ENCODE measurements around the gene CDKL5.
"Not testable (repeated sequence)": the region's sequence is repeated elsewhere in the genome, so short reads cannot be mapped to it uniquely, and the experiment has no call there.

CDKL5 gene

DNA sequence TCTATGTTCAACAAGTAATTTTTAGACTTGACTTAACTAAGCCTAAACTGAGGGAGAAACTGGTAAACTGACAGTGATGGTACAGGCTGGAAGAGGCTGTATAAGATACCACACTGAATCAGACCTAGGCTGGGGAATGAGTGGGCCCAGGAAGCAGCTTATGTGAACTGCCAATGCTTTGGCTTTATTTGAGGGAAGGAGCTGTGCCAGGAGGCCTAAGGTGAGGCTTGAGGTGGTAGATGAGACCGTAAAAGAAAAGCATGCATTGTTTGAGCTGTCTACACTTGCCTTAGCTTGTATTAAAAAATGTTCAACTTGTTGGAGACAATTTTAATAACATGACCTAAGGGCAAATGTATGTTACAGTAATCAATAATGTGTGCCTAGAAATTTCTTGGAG lies 150.3 kb downstream of the CDKL5 start:
- Histone ChIP-seq H3K9me3 (ENCODE audit: control insufficient read depth in 1 of 2, low read length in 2 of 2) (no peaks in the 10 kb centered on the region), H3K27me3 (ENCODE audit: low read depth, low read length) (no peaks in the 10 kb centered on the region), H3K27ac (ENCODE audit: low read length) (no peak overlapping the region), H3K4me3 (ENCODE audit: low read depth in 1 of 2, low read length in 2 of 2) (no peak overlapping the region), H3K4me1 (ENCODE audit: control insufficient read depth in 1 of 2, insufficient read depth in 2 of 2, low read length in 2 of 2) (no peaks in the 10 kb centered on the region), H3K36me3 (ENCODE audit: control insufficient read depth in 1 of 2, insufficient read depth in 2 of 2, low read length in 2 of 2) (no peaks in the 10 kb centered on the region)

DNA sequence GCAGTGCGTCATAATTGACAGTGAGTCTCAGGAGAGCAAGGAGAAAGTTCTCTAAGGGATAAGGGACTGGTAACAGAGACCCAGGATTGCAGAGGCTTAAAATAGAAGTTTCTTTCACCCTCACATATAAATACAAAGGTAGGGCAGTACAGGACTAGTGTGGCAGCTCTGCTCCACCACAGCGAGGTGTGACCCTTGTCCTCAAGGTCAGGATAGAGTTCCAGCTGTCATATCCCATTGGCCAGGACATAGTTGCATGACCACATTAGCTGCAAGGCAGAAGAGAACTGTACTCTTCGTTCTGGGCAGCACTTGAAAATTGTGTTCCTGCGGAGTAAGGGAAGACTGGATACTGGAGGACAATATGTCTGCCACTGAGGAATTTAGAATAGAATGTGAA lies 152.0 kb downstream of the CDKL5 start:
- H3K9me3 ChIP-seq (ENCODE audit: control insufficient read depth in 1 of 2, low read length in 2 of 2) = no peaks in the 10 kb centered on the region
- H3K4me3 ChIP-seq (ENCODE audit: low read depth in 1 of 2, low read length in 2 of 2) = no peak overlapping the region
- no peaks in the 10 kb centered on the region for H3K4me1 ChIP-seq (ENCODE audit: control insufficient read depth in 1 of 2, insufficient read depth in 2 of 2, low read length in 2 of 2)
- H3K27me3 ChIP-seq (ENCODE audit: low read depth, low read length) = no peaks in the 10 kb centered on the region
- no peaks in the 10 kb centered on the region for H3K36me3 ChIP-seq (ENCODE audit: control insufficient read depth in 1 of 2, insufficient read depth in 2 of 2, low read length in 2 of 2)
- no peak overlapping the region for H3K27ac ChIP-seq (ENCODE audit: low read length)

DNA sequence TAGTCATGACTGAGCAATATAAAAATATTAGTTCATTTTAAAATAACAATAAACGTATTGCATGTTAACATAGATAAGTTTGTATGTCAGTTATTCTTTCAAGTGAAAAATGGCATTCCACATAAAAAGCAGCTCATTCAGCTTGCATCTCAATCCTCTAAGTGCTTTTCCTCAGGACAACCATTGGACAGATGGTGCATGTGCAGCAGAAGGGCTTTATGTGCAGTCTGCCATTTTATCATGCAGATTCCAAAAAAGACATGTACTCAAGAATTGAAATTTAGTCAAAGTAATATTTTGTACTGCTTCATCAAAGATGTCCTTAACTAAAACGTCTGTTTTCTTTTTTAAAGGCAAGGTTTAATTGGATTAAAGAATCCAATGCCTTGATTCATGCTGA lies 153.1 kb downstream of the CDKL5 start:
- no peak overlapping the region for H3K27ac ChIP-seq (ENCODE audit: low read length)
- no peaks in the 10 kb centered on the region for H3K9me3 ChIP-seq (ENCODE audit: control insufficient read depth in 1 of 2, low read length in 2 of 2)
- no peaks in the 10 kb centered on the region for H3K36me3 ChIP-seq (ENCODE audit: control insufficient read depth in 1 of 2, insufficient read depth in 2 of 2, low read length in 2 of 2)
- no peak overlapping the region for H3K4me3 ChIP-seq (ENCODE audit: low read depth in 1 of 2, low read length in 2 of 2)
- no peaks in the 10 kb centered on the region for H3K27me3 ChIP-seq (ENCODE audit: low read depth, low read length)
- no peaks in the 10 kb centered on the region for H3K4me1 ChIP-seq (ENCODE audit: control insufficient read depth in 1 of 2, insufficient read depth in 2 of 2, low read length in 2 of 2)

DNA sequence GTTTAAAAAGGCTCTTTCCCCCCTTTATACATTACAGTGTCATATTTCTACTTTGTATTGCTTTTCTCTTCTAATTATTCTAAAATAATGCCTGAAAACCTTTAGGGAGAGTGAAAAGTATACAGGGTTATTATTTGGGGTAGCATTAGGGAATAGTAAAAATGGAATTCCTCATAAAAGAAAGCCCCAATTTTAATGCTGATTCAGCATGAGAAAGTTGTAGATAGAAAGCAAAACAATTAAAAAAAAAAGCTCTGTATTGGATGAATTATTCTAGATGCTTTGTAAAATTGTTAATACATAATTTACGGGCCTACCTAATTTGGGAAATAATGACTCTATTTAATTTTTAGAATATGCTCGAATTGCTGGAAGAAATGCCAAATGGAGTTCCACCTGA lies 154.1 kb downstream of the CDKL5 start:
- no peaks in the 10 kb centered on the region for H3K4me1 ChIP-seq (ENCODE audit: control insufficient read depth in 1 of 2, insufficient read depth in 2 of 2, low read length in 2 of 2)
- H3K27ac ChIP-seq (ENCODE audit: low read length) = no peak overlapping the region
- H3K36me3 ChIP-seq (ENCODE audit: control insufficient read depth in 1 of 2, insufficient read depth in 2 of 2, low read length in 2 of 2) = peaks cover 0 to under 1% of the 10 kb centered on the region in 2 donors
- H3K9me3 ChIP-seq (ENCODE audit: control insufficient read depth in 1 of 2, low read length in 2 of 2) = no peaks in the 10 kb centered on the region
- no peaks in the 10 kb centered on the region for H3K27me3 ChIP-seq (ENCODE audit: low read depth, low read length)
- no peak overlapping the region for H3K4me3 ChIP-seq (ENCODE audit: low read depth in 1 of 2, low read length in 2 of 2)

DNA sequence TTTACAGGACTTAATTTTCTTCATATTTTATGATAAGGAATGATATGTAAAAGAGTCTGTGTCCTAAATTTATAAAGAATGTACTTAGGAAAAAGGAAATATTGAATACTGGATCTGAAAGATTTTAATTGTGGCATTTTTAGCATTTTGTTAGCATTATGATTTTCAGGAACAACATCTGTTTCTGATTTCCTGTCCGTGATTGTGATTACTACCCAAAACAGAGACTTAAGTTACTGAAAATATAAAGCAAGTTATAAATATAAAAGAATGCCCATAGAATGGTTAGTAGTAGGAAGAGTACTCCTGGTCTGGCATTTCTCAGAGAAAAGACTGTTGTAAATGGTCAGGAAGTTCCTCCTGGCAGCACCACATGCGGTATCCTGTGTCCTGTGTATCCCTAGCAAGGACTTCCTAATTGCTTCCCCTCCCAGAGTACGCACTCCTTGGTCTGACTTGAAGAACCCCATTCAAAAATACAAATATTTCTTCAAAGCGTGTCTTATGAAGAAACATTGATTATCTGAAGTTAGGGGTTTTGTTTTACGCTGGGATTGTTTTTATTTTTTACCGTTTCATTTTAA lies 157.6 kb downstream of the CDKL5 start:
- Histone ChIP-seq H3K4me1 (ENCODE audit: control insufficient read depth in 1 of 2, insufficient read depth in 2 of 2, low read length in 2 of 2) (no peaks in the 10 kb centered on the region), H3K4me3 (ENCODE audit: low read depth in 1 of 2, low read length in 2 of 2) (no peak overlapping the region), H3K27me3 (ENCODE audit: low read depth, low read length) (no peaks in the 10 kb centered on the region), H3K9me3 (ENCODE audit: control insufficient read depth in 1 of 2, low read length in 2 of 2) (no peaks in the 10 kb centered on the region), H3K27ac (ENCODE audit: low read length) (no peak overlapping the region), H3K36me3 (ENCODE audit: control insufficient read depth in 1 of 2, insufficient read depth in 2 of 2, low read length in 2 of 2) (peaks cover 0 to 8% of the 10 kb centered on the region in 2 donors)

DNA sequence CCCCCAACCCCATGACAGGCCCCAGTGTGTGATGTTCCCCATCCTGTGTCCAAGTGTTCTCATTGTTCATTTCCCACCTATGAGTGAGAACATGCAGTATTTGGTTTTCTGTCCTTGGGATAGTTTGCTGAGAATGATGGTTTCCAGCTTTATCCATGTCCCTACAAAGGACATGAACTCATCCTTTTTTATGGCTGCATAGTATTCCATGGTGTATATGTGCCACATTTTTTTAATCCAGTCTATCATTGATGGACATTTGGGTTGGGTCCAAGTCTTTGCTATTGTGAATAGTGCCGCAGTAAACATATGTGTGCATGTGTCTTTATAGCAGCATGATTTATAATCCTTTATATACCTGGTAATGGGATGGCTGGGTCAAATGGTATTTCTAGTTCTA lies 163.9 kb downstream of the CDKL5 start:
- H3K27ac ChIP-seq (ENCODE audit: low read length); H3K4me1 ChIP-seq (ENCODE audit: control insufficient read depth in 1 of 2, insufficient read depth in 2 of 2, low read length in 2 of 2); H3K9me3 ChIP-seq (ENCODE audit: control insufficient read depth in 1 of 2, low read length in 2 of 2); H3K27me3 ChIP-seq (ENCODE audit: low read depth, low read length); H3K4me3 ChIP-seq (ENCODE audit: low read depth in 1 of 2, low read length in 2 of 2); H3K36me3 ChIP-seq (ENCODE audit: control insufficient read depth in 1 of 2, insufficient read depth in 2 of 2, low read length in 2 of 2): not testable (repeated sequence)

DNA sequence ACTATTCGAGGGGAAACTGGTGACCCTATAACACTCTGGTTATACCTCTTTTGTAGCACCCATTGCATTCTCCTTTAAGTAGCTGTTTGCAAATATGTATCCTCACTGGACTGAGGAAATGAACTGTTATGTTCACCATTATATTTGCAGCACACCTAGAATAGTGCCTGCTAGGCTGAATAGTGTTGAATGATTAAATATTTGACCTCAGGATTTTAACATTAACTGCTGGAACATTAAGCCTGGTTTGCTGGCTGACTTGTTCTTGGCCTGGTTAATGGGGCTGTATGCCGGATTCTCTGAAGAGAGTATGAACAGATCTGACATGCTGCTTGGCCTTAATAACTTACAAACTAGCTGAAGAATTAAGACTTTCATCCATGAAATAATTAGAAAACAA lies 166.4 kb downstream of the CDKL5 start:
- Histone ChIP-seq H3K36me3 (ENCODE audit: control insufficient read depth in 1 of 2, insufficient read depth in 2 of 2, low read length in 2 of 2) (no peaks in the 10 kb centered on the region), H3K4me3 (ENCODE audit: low read depth in 1 of 2, low read length in 2 of 2) (no peak overlapping the region), H3K27ac (ENCODE audit: low read length) (no peak overlapping the region), H3K4me1 (ENCODE audit: control insufficient read depth in 1 of 2, insufficient read depth in 2 of 2, low read length in 2 of 2) (no peaks in the 10 kb centered on the region), H3K9me3 (ENCODE audit: control insufficient read depth in 1 of 2, low read length in 2 of 2) (no peaks in the 10 kb centered on the region), H3K27me3 (ENCODE audit: low read depth, low read length) (no peaks in the 10 kb centered on the region)

DNA sequence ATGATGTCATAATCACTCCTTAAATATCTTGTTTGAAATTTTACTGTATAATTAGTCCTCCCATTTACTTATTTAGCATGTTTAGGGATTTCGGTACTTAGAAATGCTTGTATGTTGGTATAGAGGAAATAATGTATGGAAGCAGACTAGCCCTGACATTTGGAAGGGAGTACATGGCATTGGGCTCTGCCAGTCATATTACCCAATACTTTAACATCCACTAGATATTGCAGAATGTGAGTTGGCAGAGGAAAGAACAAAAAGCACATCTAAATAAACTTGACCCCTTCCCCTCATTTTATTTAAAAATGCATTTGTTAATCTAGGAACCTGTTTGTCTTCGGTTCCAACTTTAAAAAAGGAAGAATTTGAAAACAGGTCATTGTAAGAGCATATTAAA lies 168.7 kb downstream of the CDKL5 start:
- H3K36me3 ChIP-seq (ENCODE audit: control insufficient read depth in 1 of 2, insufficient read depth in 2 of 2, low read length in 2 of 2) = peaks cover 0 to 5% of the 10 kb centered on the region in 2 donors
- H3K9me3 ChIP-seq (ENCODE audit: control insufficient read depth in 1 of 2, low read length in 2 of 2) = no peaks in the 10 kb centered on the region
- H3K4me1 ChIP-seq (ENCODE audit: control insufficient read depth in 1 of 2, insufficient read depth in 2 of 2, low read length in 2 of 2) = no peaks in the 10 kb centered on the region
- H3K27me3 ChIP-seq (ENCODE audit: low read depth, low read length) = no peaks in the 10 kb centered on the region
- no peak overlapping the region for H3K27ac ChIP-seq (ENCODE audit: low read length)
- no peak overlapping the region for H3K4me3 ChIP-seq (ENCODE audit: low read depth in 1 of 2, low read length in 2 of 2)

DNA sequence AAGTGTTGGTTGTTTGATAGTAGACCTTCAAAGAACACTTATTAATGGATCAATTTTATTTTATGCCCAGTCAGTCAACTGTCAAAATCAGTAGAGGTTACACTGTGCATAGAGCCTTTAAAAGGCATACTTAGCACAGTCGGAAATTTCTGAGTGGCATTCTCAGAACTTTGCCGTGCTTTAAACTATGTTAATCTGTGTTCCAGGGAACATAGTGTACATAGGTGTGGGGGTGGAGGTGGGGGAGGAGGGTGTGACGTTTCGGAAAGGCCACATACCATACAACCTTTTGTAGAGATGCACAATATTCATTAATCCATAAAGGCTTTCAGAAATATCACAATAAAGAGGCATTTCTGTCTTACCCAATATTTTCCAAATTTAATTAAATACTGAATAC lies 170.7 kb downstream of the CDKL5 start:
- Histone ChIP-seq H3K27me3 (ENCODE audit: low read depth, low read length) (no peaks in the 10 kb centered on the region), H3K9me3 (ENCODE audit: control insufficient read depth in 1 of 2, low read length in 2 of 2) (no peaks in the 10 kb centered on the region), H3K4me1 (ENCODE audit: control insufficient read depth in 1 of 2, insufficient read depth in 2 of 2, low read length in 2 of 2) (no peaks in the 10 kb centered on the region), H3K27ac (ENCODE audit: low read length) (no peak overlapping the region), H3K36me3 (ENCODE audit: control insufficient read depth in 1 of 2, insufficient read depth in 2 of 2, low read length in 2 of 2) (peaks cover 0 to 10% of the 10 kb centered on the region in 2 donors), H3K4me3 (ENCODE audit: low read depth in 1 of 2, low read length in 2 of 2) (no peak overlapping the region)

DNA sequence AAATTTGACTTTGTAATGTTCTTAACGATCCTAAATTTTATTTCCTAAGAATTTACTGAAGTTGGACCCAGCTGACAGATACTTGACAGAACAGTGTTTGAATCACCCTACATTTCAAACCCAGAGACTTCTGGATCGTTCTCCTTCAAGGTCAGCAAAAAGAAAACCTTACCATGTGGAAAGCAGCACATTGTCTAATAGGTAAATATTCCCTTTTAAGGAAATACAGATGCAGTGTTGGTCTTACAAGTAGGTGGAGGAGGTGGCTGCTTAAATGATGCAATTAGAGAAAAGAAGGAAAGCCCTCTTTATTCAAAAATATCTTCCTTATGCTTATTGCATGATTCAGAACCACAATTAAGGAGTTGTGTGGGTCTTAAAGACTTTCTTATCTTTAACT lies 173.0 kb downstream of the CDKL5 start:
- no peaks in the 10 kb centered on the region for H3K4me1 ChIP-seq (ENCODE audit: control insufficient read depth in 1 of 2, insufficient read depth in 2 of 2, low read length in 2 of 2)
- H3K27me3 ChIP-seq (ENCODE audit: low read depth, low read length) = no peaks in the 10 kb centered on the region
- no peaks in the 10 kb centered on the region for H3K9me3 ChIP-seq (ENCODE audit: control insufficient read depth in 1 of 2, low read length in 2 of 2)
- H3K4me3 ChIP-seq (ENCODE audit: low read depth in 1 of 2, low read length in 2 of 2) = no peak overlapping the region
- H3K36me3 ChIP-seq (ENCODE audit: control insufficient read depth in 1 of 2, insufficient read depth in 2 of 2, low read length in 2 of 2) = peaks cover 0 to 17% of the 10 kb centered on the region in 2 donors
- H3K27ac ChIP-seq (ENCODE audit: low read length) = no peak overlapping the region

DNA sequence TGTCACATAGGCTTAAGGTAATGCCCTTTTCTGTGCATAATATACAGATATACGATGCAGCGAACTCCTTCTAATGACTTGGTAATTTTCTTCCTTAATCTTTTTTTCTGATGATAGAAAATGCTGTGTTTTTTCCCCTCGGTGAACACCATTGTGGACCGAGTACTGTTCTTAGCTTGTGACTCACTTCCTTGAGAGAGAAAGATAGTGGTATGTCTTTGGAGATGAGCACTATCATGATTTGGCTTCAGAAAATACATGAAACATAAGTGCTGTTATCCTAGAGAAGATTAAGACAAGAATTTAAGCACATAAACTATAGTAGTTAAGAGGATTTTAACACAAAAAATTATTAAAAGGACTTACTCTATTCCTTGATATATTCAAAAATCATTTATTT lies 182.6 kb downstream of the CDKL5 start:
- no peak overlapping the region for H3K4me3 ChIP-seq (ENCODE audit: low read depth in 1 of 2, low read length in 2 of 2)
- H3K4me1 ChIP-seq (ENCODE audit: control insufficient read depth in 1 of 2, insufficient read depth in 2 of 2, low read length in 2 of 2) = no peaks in the 10 kb centered on the region
- peaks cover 10 to 20% of the 10 kb centered on the region in 2 donors for H3K36me3 ChIP-seq (ENCODE audit: control insufficient read depth in 1 of 2, insufficient read depth in 2 of 2, low read length in 2 of 2)
- no peaks in the 10 kb centered on the region for H3K27me3 ChIP-seq (ENCODE audit: low read depth, low read length)
- H3K27ac ChIP-seq (ENCODE audit: low read length) = no peak overlapping the region
- no peaks in the 10 kb centered on the region for H3K9me3 ChIP-seq (ENCODE audit: control insufficient read depth in 1 of 2, low read length in 2 of 2)

DNA sequence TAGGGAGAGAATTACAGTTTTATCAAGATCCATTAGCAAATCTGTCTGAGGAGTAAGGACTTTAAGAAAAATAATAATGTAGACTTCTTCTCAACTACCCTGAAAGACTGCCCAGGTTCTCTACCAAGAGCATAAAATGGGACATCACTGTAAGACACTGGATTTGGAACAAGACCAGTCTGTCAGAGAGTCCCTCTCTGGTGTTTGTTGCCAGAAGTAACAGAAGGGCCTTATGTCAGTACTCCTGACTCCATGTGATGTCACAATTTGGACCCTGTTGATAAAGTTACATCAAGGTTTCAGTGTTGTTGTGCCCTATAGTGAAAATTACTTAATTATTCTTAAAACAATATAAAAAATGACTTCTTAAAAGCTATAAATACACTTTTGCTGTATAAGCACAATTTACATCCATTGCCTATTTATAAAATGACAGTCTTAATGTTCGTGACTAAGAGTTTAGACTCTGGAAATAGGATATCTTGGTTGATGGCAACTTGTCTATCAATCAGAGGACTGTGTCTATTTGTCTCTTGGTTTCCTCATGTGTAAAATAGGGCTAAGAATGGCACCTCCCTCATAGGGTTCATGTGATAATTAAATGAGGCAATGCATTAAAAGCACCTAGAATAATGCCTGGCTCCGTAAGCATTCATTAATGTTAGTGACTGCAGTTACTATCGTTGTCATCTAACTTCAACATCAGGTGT lies 188.7 kb downstream of the CDKL5 start:
- H3K36me3 ChIP-seq (ENCODE audit: control insufficient read depth in 1 of 2, insufficient read depth in 2 of 2, low read length in 2 of 2) = peaks cover 3 to 7% of the 10 kb centered on the region in 2 donors
- no peaks in the 10 kb centered on the region for H3K4me1 ChIP-seq (ENCODE audit: control insufficient read depth in 1 of 2, insufficient read depth in 2 of 2, low read length in 2 of 2)
- no peaks in the 10 kb centered on the region for H3K27me3 ChIP-seq (ENCODE audit: low read depth, low read length)
- no peak overlapping the region for H3K27ac ChIP-seq (ENCODE audit: low read length)
- no peak overlapping the region for H3K4me3 ChIP-seq (ENCODE audit: low read depth in 1 of 2, low read length in 2 of 2)
- no peaks in the 10 kb centered on the region for H3K9me3 ChIP-seq (ENCODE audit: control insufficient read depth in 1 of 2, low read length in 2 of 2)

Measured in muscle layer of duodenum (tissue), 2 donors.